Neural cell (in vitro differentiated cells): ENCODE data around the gene H6PD. TPM values are rescaled to one million over a fixed set of nuclear protein-coding genes. Genes with fewer than 3 reads are reported as not detected.

Experiments
- H2AFZ ChIP-seq: fragments of 200-600, 300-800 bp; sonication (generic), shearing (Covaris generic); 2 replicates; pipeline ENCODE4 v1.6.0; 2014; ENCODE audit warnings: low read depth, mild to moderate bottlenecking, antibody characterized with exemption, low read length, moderate library complexity
- H3F3A ChIP-seq: fragments of 200-600 bp; shearing (Covaris generic); 2 replicates; pipeline ENCODE4 v1.6.1; 2016; ENCODE audit warnings: mild to moderate bottlenecking, moderate library complexity, mixed read lengths, antibody characterized with exemption, low read length; ENCODE audit not compliant: insufficient read depth, poor library complexity, severe bottlenecking
- H3K27ac ChIP-seq: fragments of 200-600, 300-800 bp; sonication (generic), shearing (Covaris generic); 2 replicates; pipeline ENCODE4 v1.5.1; 2014; ENCODE audit warnings: mild to moderate bottlenecking, low read length, moderate library complexity
- H3K27me3 ChIP-seq: fragments of 300-800, 200-600 bp; sonication (generic), shearing (Covaris generic); 2 replicates; pipeline ENCODE4 v1.6.0; 2014; ENCODE audit warnings: mild to moderate bottlenecking, low read depth, low read length, moderate library complexity; ENCODE audit not compliant: insufficient read depth
- H3K36me3 ChIP-seq: fragments of 300-800, 200-600 bp; sonication (generic), shearing (Covaris generic); 2 replicates; pipeline ENCODE4 v1.5.1; 2014; ENCODE audit warnings: mild to moderate bottlenecking, antibody characterized with exemption, low read length, moderate library complexity; ENCODE audit not compliant: insufficient read depth
- H3K4me2 ChIP-seq: fragments of 300-800, 200-600 bp; sonication (generic), shearing (Covaris generic); 2 replicates; pipeline ENCODE4 v1.6.0; 2014; ENCODE audit warnings: mild to moderate bottlenecking, low read length
- H3K4me3 ChIP-seq: fragments of 300-800, 200-600 bp; sonication (generic), shearing (Covaris generic); 2 replicates; pipeline ENCODE4 v1.5.1; 2014; ENCODE audit warnings: mild to moderate bottlenecking, low read length, moderate library complexity
- H3K79me2 ChIP-seq: fragments of 200-600 bp; shearing (Covaris generic); replicated peaks from 2 replicates; pipeline ENCODE4 v1.6.0; 2014; ENCODE audit warnings: mild to moderate bottlenecking, low read length, moderate library complexity; ENCODE audit not compliant: insufficient read depth
- H3K9ac ChIP-seq: fragments of 300-800, 200-600 bp; sonication (generic), shearing (Covaris generic); 2 replicates; pipeline ENCODE4 v1.6.1; 2016; ENCODE audit warnings: mild to moderate bottlenecking, low read length, mixed read lengths
- H3K9me2 ChIP-seq: fragments of 200-600 bp; shearing (Covaris generic); 2 replicates; pipeline ENCODE4 v1.6.1; 2016; ENCODE audit warnings: mild to moderate bottlenecking, low read length, mixed read lengths; ENCODE audit not compliant: insufficient read depth
- H3K9me3 ChIP-seq: fragments of 200-600, 300-800 bp; sonication (generic), shearing (Covaris generic); 2 replicates; pipeline ENCODE4 v1.6.1; 2016; ENCODE audit warnings: mild to moderate bottlenecking, mixed run types, low read length, moderate library complexity, mixed read lengths
- H4K20me1 ChIP-seq: fragments of 200-600 bp; shearing (Covaris generic); 2 replicates; pipeline ENCODE4 v1.6.1; 2016; ENCODE audit warnings: mild to moderate bottlenecking, mixed run types; ENCODE audit not compliant: insufficient read depth
- CTCF ChIP-seq: fragments of 450-650 bp; IDR thresholded peaks from 2 replicates; pipeline ENCODE4 v1.5.1; 2014; ENCODE audit warnings: antibody characterized with exemption, mild to moderate bottlenecking, moderate library complexity; ENCODE audit not compliant: poor library complexity, severe bottlenecking
- EP300 ChIP-seq: fragments of 450-650 bp; conservative IDR thresholded peaks from 2 replicates; pipeline ENCODE4 v1.6.1; 2014; ENCODE audit warnings: antibody characterized with exemption, mild to moderate bottlenecking, moderate library complexity; ENCODE audit not compliant: poor library complexity, severe bottlenecking
- EZH2 ChIP-seq: fragments of 200-600, 300-800 bp; shearing (Covaris generic), sonication (generic); IDR thresholded peaks from 2 replicates; pipeline ENCODE4 v1.6.1; 2014; ENCODE audit warnings: antibody characterized with exemption, low read length, borderline replicate concordance, mild to moderate bottlenecking; ENCODE audit not compliant: insufficient read depth, poor library complexity, severe bottlenecking
- MXI1 ChIP-seq: fragments of 450-650 bp; conservative IDR thresholded peaks from 2 replicates; pipeline ENCODE4 v1.6.1; 2014; ENCODE audit warnings: antibody characterized with exemption, mild to moderate bottlenecking; ENCODE audit not compliant: poor library complexity, severe bottlenecking
- POLR2AphosphoS5 ChIP-seq: IDR thresholded peaks from 2 replicates; pipeline ENCODE4 v1.6.1; 2012
- RAD21 ChIP-seq: fragments of 450-650 bp; conservative IDR thresholded peaks from 2 replicates; pipeline ENCODE4 v1.6.1; 2014; ENCODE audit warnings: antibody characterized with exemption, mild to moderate bottlenecking, moderate library complexity
- SMC3 ChIP-seq: fragments of 450-650 bp; conservative IDR thresholded peaks from 2 replicates; pipeline ENCODE4 v1.6.1; 2014; ENCODE audit warnings: antibody characterized with exemption, mild to moderate bottlenecking, moderate library complexity; ENCODE audit not compliant: poor library complexity
- TAF1 ChIP-seq: IDR thresholded peaks from 2 replicates; pipeline ENCODE4 v1.6.1; 2012; ENCODE audit warnings: low read depth
- polyA plus RNA-seq: library from polyadenylated mRNA; depleted of rRNA; stranded (reverse); fragments of >200 nt; gene quantifications from 2 replicates; pipeline ENCODE4 v1.2.3, GENCODE V29; 2014
- TF ChIP-seq, protein P1 (sequence below): IDR thresholded peaks from 2 replicates; pipeline ENCODE4 v1.6.1; 2012; ENCODE audit warnings: borderline replicate concordance

H6PD gene
- polyA plus RNA-seq, 1 donor from 2014 or later: 4.6 TPM

GRCh38 chr1:9230869-9231533 lies 3.6 kb upstream of the H6PD start:
- Histone ChIP-seq H3K9me3 (no peaks in the 10 kb centered on the region), H3F3A (no peaks in the 10 kb centered on the region), H3K79me2 (no peaks in the 10 kb centered on the region), H4K20me1 (no peaks in the 10 kb centered on the region), H3K27me3 (no peaks in the 10 kb centered on the region), H3K9me2 (no peaks in the 10 kb centered on the region), H3K9ac (no peak overlapping the region), H3K4me2 (no peak overlapping the region), H3K27ac (no peak overlapping the region), H3K4me3 (no peak overlapping the region), H3K36me3 (no peaks in the 10 kb centered on the region), H2AFZ (no peak overlapping the region)
- TF ChIP-seq, protein P1, sequence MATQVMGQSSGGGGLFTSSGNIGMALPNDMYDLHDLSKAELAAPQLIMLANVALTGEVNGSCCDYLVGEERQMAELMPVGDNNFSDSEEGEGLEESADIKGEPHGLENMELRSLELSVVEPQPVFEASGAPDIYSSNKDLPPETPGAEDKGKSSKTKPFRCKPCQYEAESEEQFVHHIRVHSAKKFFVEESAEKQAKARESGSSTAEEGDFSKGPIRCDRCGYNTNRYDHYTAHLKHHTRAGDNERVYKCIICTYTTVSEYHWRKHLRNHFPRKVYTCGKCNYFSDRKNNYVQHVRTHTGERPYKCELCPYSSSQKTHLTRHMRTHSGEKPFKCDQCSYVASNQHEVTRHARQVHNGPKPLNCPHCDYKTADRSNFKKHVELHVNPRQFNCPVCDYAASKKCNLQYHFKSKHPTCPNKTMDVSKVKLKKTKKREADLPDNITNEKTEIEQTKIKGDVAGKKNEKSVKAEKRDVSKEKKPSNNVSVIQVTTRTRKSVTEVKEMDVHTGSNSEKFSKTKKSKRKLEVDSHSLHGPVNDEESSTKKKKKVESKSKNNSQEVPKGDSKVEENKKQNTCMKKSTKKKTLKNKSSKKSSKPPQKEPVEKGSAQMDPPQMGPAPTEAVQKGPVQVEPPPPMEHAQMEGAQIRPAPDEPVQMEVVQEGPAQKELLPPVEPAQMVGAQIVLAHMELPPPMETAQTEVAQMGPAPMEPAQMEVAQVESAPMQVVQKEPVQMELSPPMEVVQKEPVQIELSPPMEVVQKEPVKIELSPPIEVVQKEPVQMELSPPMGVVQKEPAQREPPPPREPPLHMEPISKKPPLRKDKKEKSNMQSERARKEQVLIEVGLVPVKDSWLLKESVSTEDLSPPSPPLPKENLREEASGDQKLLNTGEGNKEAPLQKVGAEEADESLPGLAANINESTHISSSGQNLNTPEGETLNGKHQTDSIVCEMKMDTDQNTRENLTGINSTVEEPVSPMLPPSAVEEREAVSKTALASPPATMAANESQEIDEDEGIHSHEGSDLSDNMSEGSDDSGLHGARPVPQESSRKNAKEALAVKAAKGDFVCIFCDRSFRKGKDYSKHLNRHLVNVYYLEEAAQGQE: no peak
- TF ChIP-seq SMC3 (no peak), POLR2AphosphoS5 (no peak), EP300 (no peak), EZH2 (no peak), RAD21 (no peak), TAF1 (no peak), CTCF (no peak), MXI1 (no peak)

DNA sequence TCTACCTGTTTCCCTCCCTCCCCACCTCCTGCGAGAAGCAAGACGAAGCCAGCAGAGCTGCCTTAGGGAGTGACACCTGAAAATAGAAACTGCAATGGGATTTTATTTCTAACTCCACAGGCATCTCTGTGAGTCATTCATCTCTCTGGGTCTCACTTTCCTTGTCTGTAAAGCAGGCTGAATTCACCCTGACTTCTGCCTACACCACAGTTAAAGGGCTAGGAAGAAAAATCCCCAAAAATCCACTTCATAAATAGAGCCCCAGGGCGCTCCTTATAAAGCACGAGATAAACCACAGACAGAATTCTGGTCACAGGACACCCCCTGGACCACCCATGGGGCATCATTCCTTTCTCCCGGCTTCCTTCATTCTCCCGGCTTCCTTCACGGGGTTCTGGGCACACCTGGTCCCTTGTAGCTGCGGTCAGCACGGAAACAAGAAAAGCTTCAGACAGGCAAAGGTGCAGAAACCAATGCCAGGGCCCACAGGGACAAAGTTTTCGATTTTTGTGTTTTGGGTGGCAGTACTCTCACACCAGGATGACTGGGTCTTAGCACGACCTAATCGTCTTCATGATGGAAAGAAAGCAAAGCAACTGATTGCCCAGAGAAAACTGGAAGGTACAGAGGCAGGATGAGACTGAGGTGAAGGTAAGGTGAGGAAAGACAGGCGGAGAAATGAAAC lies 2.8 kb upstream of the H6PD start:
- H3K9ac ChIP-seq: no peak overlapping the region
- no peak overlapping the region for H3K4me2 ChIP-seq
- H3K36me3 ChIP-seq: no peaks in the 10 kb centered on the region
- H3K27me3 ChIP-seq: no peaks in the 10 kb centered on the region
- H3K27ac ChIP-seq: no peak overlapping the region
- no peak for TF ChIP-seq CTCF
- TF ChIP-seq POLR2AphosphoS5: no peak
- no peak for TF ChIP-seq SMC3
- TF ChIP-seq, protein P1: no peak
- TF ChIP-seq RAD21: no peak
- TF ChIP-seq EZH2: no peak
- TF ChIP-seq MXI1: no peak
- TF ChIP-seq EP300: no peak
- no peak for TF ChIP-seq TAF1
- no peak overlapping the region for H2AFZ ChIP-seq
- H3K4me3 ChIP-seq: no peak overlapping the region
- H3K9me3 ChIP-seq: no peaks in the 10 kb centered on the region
- H3F3A ChIP-seq: no peaks in the 10 kb centered on the region
- no peaks in the 10 kb centered on the region for H3K9me2 ChIP-seq
- H3K79me2 ChIP-seq: no peaks in the 10 kb centered on the region
- no peaks in the 10 kb centered on the region for H4K20me1 ChIP-seq
